Uterus (tissue), 4 donors: ENCODE measurements around the gene AP2B1. TPM values are rescaled to one million over a fixed set of nuclear protein-coding genes. Genes with fewer than 3 reads are reported as not detected.
A peak's percentile ranks its signal among the peaks of the same experiment; 100 is the strongest.

Experiments used
- DNase-seq, 2 donors: peaks; one replicate each; pipeline ENCODE4 v3.0.0-alpha.2; 2019 to 2020
- H3K27ac ChIP-seq, 2 donors: fragments of 200-600 bp; sonication (generic); 1 replicate in 1 of 2; 2 replicates in 1 of 2; pipeline ENCODE4 v1.5.1; 2016 to 2018
- H3K27me3 ChIP-seq, 2 donors: fragments of 200-600 bp; sonication (generic); one replicate each; pipeline ENCODE4 v1.5.1; 2018 to 2019; ENCODE audit warnings: control low read depth in 1 of 2
- H3K36me3 ChIP-seq, 2 donors: fragments of 200-600 bp; sonication (generic); one replicate each; pipeline ENCODE4 v1.5.1; 2019; ENCODE audit warnings: control low read depth in 1 of 2
- H3K4me1 ChIP-seq, 2 donors: fragments of 200-600 bp; sonication (generic); one replicate each; pipeline ENCODE4 v1.5.1; 2018 to 2019; ENCODE audit warnings: control low read depth in 1 of 2
- H3K4me3 ChIP-seq, 2 donors: fragments of 200-600 bp; sonication (generic); 1 replicate in 1 of 2; 2 replicates in 1 of 2; pipeline ENCODE4 v1.5.1; 2018 to 2019; ENCODE audit warnings: mild to moderate bottlenecking in 1 of 2
- H3K9me3 ChIP-seq, 2 donors: fragments of 200-600 bp; sonication (generic); one replicate each; pipeline ENCODE4 v1.5.1; 2019; ENCODE audit warnings: control low read depth in 1 of 2
- CTCF ChIP-seq, 4 experiments: fragments of 200-600 bp in 2 of 4; fragments of 450-650 bp in 2 of 4; sonication (generic) in 2 of 4; IDR thresholded peaks; one replicate each; pipeline ENCODE4 v1.5.1; 2016 to 2019; ENCODE audit warnings: antibody characterized with exemption in 4 of 4, mild to moderate bottlenecking in 2 of 4, moderate library complexity in 1 of 4
- POLR2A ChIP-seq, 2 donors: fragments of 450-650 bp; IDR thresholded peaks; one replicate each; pipeline ENCODE4 v1.6.1; 2016; ENCODE audit warnings: antibody characterized with exemption in 2 of 2, mild to moderate bottlenecking in 1 of 2, moderate library complexity in 1 of 2
- intact Hi-C: fragments of 100-400 bp; cut with DNase I; formaldehyde crosslinking; loops from one replicate; pipeline ENCODE4 v1.15.1; 2023; ENCODE audit warnings: low total_unique reads
- total RNA-seq, 4 donors: library from RNA; depleted of rRNA in 3 of 4; stranded (reverse); fragments of >200 nt in 3 of 4; gene quantifications; one replicate each; pipeline versions ENCODE4 v1.1.0 to v1.2.4, GENCODE V29; 2014 to 2023
- donor health status: DM: yes; HTN: yes; CAD: no.

The AP2B1 gene
- total RNA-seq: 100 to 1,000 TPM in 1 of 4 donors, 10 to 100 TPM in 3; 40.7 to 124 (median 61.5) TPM

- peak; percentile 94 to 95 for DNase-seq
- H3K27ac ChIP-seq: peak within 1 kb of the TSS; percentile 73 to 85
- H3K4me3 ChIP-seq: peak within 1 kb of the TSS; percentile 82 to 97
- TF ChIP-seq POLR2A (IDR thresholded peaks at IDR 0.05) (peak; percentile 50 to 68), CTCF (IDR thresholded peaks at IDR 0.05) (peak in 2 of 4 experiments; percentile 32 to 33)
- H3K27me3 ChIP-seq: no peaks in the 10 kb centered on the region
- H3K9me3 ChIP-seq: no peaks in the 10 kb centered on the region
- no peaks in the 10 kb centered on the region for H3K4me1 ChIP-seq
- intact Hi-C loops: no loop called here
- H3K36me3 ChIP-seq: no peaks in the 10 kb centered on the region
Measured at GRCh38 chr17:35587074-35587961, at the start of gene AP2B1. Gene AP2B1 (plus strand): TSS chr17:35587322. CDS start chr17:35594031, 6,709 bp downstream.

- TF ChIP-seq CTCF (IDR thresholded peaks at IDR 0.05) (no peak), POLR2A (IDR thresholded peaks at IDR 0.05) (no peak)
- H3K9me3 ChIP-seq: no peaks in the 10 kb centered on the region
Measured at GRCh38 chr17:35537601-35538141, 49.5 kb upstream of the AP2B1 start, which contains the start of gene SLFN12L. Gene SLFN12L (minus strand): TSS chr17:35537678. CDS start chr17:35522364, 15,314 bp downstream.

GRCh38 chr17:35539659-35540026, 47.5 kb upstream of the AP2B1 start:
- Histone ChIP-seq H3K4me3 (no peak overlapping the region), H3K4me1 (no peaks in the 10 kb centered on the region), H3K27ac (peak overlapping the region in 1 of 2 donors; percentile 1), H3K9me3 (no peaks in the 10 kb centered on the region), H3K27me3 (no peaks in the 10 kb centered on the region), H3K36me3 (no peaks in the 10 kb centered on the region)
- no peak for DNase-seq
- intact Hi-C loops: loop anchor here (5.0 kb wide), 1 partner anchor 227 kb away; no protein-coding TSS in a partner anchor
- TF ChIP-seq POLR2A (IDR thresholded peaks at IDR 0.05) (no peak), CTCF (IDR thresholded peaks at IDR 0.05) (no peak)

More at GRCh38 chr17:35537601-35538141, 49.5 kb upstream of the AP2B1 start, which contains the start of gene SLFN12L:
- Histone ChIP-seq H3K4me3 (no peak within 1 kb of the TSS), H3K4me1 (no peaks in the 10 kb centered on the region), H3K27me3 (no peaks in the 10 kb centered on the region), H3K27ac (peak within 1 kb of the TSS; percentile 48 to 57), H3K36me3 (no peaks in the 10 kb centered on the region)
- no peak for DNase-seq
- intact Hi-C loops: loop anchor here (5.0 kb wide), 1 partner anchor 225 kb away; no protein-coding TSS in a partner anchor

GRCh38 chr17:35540589-35541404, 46.3 kb upstream of the AP2B1 start:
- peak in 1 of 2 donors; percentile 30 for DNase-seq
- TF ChIP-seq CTCF (IDR thresholded peaks at IDR 0.05) (no peak), POLR2A (IDR thresholded peaks at IDR 0.05) (no peak)
- H3K4me3 ChIP-seq: peak overlapping the region in 1 of 2 donors; percentile 27
- H3K36me3 ChIP-seq: no peaks in the 10 kb centered on the region
- no peaks in the 10 kb centered on the region for H3K9me3 ChIP-seq
- intact Hi-C loops: no loop called here
- H3K4me1 ChIP-seq: no peaks in the 10 kb centered on the region
- H3K27ac ChIP-seq: peak overlapping the region; percentile 55 to 66
- H3K27me3 ChIP-seq: no peaks in the 10 kb centered on the region
